Measurements from ENCODE around the gene SEMA3B.

Gene SEMA3B

GRCh38 chr3:50319894-50320625 lies 51.1 kb downstream of the SEMA3B start:
- H3K27ac ChIP-seq (ENCODE audit: poor library complexity, severe bottlenecking), result peak overlapping the region; percentile 59

GRCh38 chr3:50320853-50321335 lies 51.9 kb downstream of the SEMA3B start:
- no peak for TF ChIP-seq CTCF (IDR thresholded peaks at IDR 0.05; ENCODE audit: poor library complexity, severe bottlenecking)
- peaks cover 39% of the 10 kb centered on the region for H3K36me3 ChIP-seq (ENCODE audit: low read depth)
- peak; percentile 17; the same call in 2 of the 3 replicates for ATAC-seq (ENCODE audit: low read depth)
- no peaks in the 10 kb centered on the region for H3K27me3 ChIP-seq (ENCODE audit: insufficient read depth, poor library complexity, severe bottlenecking)
- H3K9me3 ChIP-seq (ENCODE audit: severe bottlenecking), result no peaks in the 10 kb centered on the region
- H3K27ac ChIP-seq (ENCODE audit: poor library complexity, severe bottlenecking), result peak overlapping the region; percentile 59
- peak overlapping the region; percentile 83 for H3K4me3 ChIP-seq (ENCODE audit: severe bottlenecking)
- DNase-seq (ENCODE audit: low spot score), result peak; percentile 67
- peaks cover 18% of the 10 kb centered on the region for H3K4me1 ChIP-seq (ENCODE audit: insufficient read depth, poor library complexity, severe bottlenecking)

More at GRCh38 chr3:50319894-50320625, 51.1 kb downstream of the SEMA3B start:
- DNase-seq (ENCODE audit: low spot score) (peak; percentile 60), ATAC-seq (ENCODE audit: low read depth) (no peak)
- TF ChIP-seq CTCF (IDR thresholded peaks at IDR 0.05; ENCODE audit: poor library complexity, severe bottlenecking), result peak; percentile 8
- Histone ChIP-seq H3K27me3 (ENCODE audit: insufficient read depth, poor library complexity, severe bottlenecking) (no peaks in the 10 kb centered on the region), H3K9me3 (ENCODE audit: severe bottlenecking) (no peaks in the 10 kb centered on the region), H3K4me1 (ENCODE audit: insufficient read depth, poor library complexity, severe bottlenecking) (peaks cover 19% of the 10 kb centered on the region), H3K36me3 (ENCODE audit: low read depth) (peaks cover 43% of the 10 kb centered on the region), H3K4me3 (ENCODE audit: severe bottlenecking) (peak overlapping the region; percentile 83)

GRCh38 chr3:50321336-50322114 lies 52.6 kb downstream of the SEMA3B start:
- Histone ChIP-seq H3K27ac (ENCODE audit: poor library complexity, severe bottlenecking) (peak overlapping the region; percentile 59), H3K36me3 (ENCODE audit: low read depth) (peaks cover 42% of the 10 kb centered on the region), H3K4me3 (ENCODE audit: severe bottlenecking) (peak overlapping the region; percentile 83), H3K9me3 (ENCODE audit: severe bottlenecking) (no peaks in the 10 kb centered on the region), H3K4me1 (ENCODE audit: insufficient read depth, poor library complexity, severe bottlenecking) (peaks cover 12% of the 10 kb centered on the region), H3K27me3 (ENCODE audit: insufficient read depth, poor library complexity, severe bottlenecking) (no peaks in the 10 kb centered on the region)
- ATAC-seq (ENCODE audit: low read depth) (peak; percentile 49), DNase-seq (ENCODE audit: low spot score) (peak; percentile 92)
- peak; percentile 75 for TF ChIP-seq CTCF (IDR thresholded peaks at IDR 0.05; ENCODE audit: poor library complexity, severe bottlenecking)

DNA sequence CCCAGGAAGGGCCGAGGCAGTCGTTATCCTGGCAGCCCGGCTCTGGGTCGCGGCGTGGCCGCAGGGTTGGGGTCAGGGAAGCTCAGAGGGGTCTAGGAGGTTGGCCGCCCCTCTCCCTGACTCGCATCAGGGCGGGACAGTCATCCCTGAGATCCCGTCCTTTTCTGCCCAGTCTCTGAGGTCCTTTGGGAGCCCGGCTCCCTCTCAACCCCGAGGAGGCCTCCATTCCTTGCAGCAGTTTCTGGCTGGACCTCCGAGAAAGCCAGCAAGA lies 53.1 kb downstream of the SEMA3B start:
- H3K27ac ChIP-seq (ENCODE audit: poor library complexity, severe bottlenecking), result peak overlapping the region; percentile 59
- peak overlapping the region; percentile 83 for H3K4me3 ChIP-seq (ENCODE audit: severe bottlenecking)
- H3K27me3 ChIP-seq (ENCODE audit: insufficient read depth, poor library complexity, severe bottlenecking), result no peaks in the 10 kb centered on the region
- H3K9me3 ChIP-seq (ENCODE audit: severe bottlenecking), result no peaks in the 10 kb centered on the region
- H3K4me1 ChIP-seq (ENCODE audit: insufficient read depth, poor library complexity, severe bottlenecking), result peaks cover 10% of the 10 kb centered on the region
- TF ChIP-seq CTCF (IDR thresholded peaks at IDR 0.05; ENCODE audit: poor library complexity, severe bottlenecking), result no peak
- H3K36me3 ChIP-seq (ENCODE audit: low read depth), result peaks cover 47% of the 10 kb centered on the region
- no peak for ATAC-seq (ENCODE audit: low read depth)
- DNase-seq (ENCODE audit: low spot score), result peak; percentile 41

Data from RWPE2 (cell line).